ENCODE results near the gene TNNC2. TPM values are rescaled to one million over a fixed set of nuclear protein-coding genes. Genes with fewer than 3 reads are reported as not detected.

TNNC2 gene
- total and polyA plus RNA-seq, 2 of the 13 experiments (the other 11 are each of a cell fraction or from before 2014, with no cell fraction given), result 1.8 to 4.7 TPM

- TF ChIP-seq CSRNP1 (CRISPR knock-in tag; IDR thresholded peaks at IDR 0.05), result no peak
- TF ChIP-seq CREB1 (IDR thresholded peaks at IDR 0.05), result no peak
- no peak for TF ChIP-seq CREB1 (CRISPR knock-in tag; IDR thresholded peaks at IDR 0.05)
- no peak for TF ChIP-seq GATA4 (IDR thresholded peaks at IDR 0.05; ENCODE audit: borderline replicate concordance, low read depth)
- no peak for TF ChIP-seq KDM3A (CRISPR knock-in tag; IDR thresholded peaks at IDR 0.05; ENCODE audit: low read depth)
- TF ChIP-seq CCAR2 (optimal IDR thresholded peaks at IDR 0.05; ENCODE audit: low read depth, low read length), result no peak
- no peak for TF ChIP-seq NFATC3 (CRISPR knock-in tag; IDR thresholded peaks at IDR 0.05)
- no peak for TF ChIP-seq SNAI1 (CRISPR knock-in tag; IDR thresholded peaks at IDR 0.05; ENCODE audit: borderline replicate concordance)
- no peak for TF ChIP-seq ZNF431 (CRISPR knock-in tag; IDR thresholded peaks at IDR 0.05; ENCODE audit: borderline replicate concordance, low read depth)
- TF ChIP-seq ELF3 (CRISPR knock-in tag; IDR thresholded peaks at IDR 0.05), result no peak
- TF ChIP-seq ETV6 (CRISPR knock-in tag; conservative IDR thresholded peaks at IDR 0.05), result no peak
- TF ChIP-seq ONECUT2 (CRISPR knock-in tag; IDR thresholded peaks at IDR 0.05), result no peak
- TF ChIP-seq RXRA (CRISPR knock-in tag; IDR thresholded peaks at IDR 0.05), result no peak
- TF ChIP-seq MXD4 (CRISPR knock-in tag; IDR thresholded peaks at IDR 0.05), result no peak
- TF ChIP-seq ZBTB33 (CRISPR knock-in tag; IDR thresholded peaks at IDR 0.05), result no peak
- TF ChIP-seq HNRNPUL1 (IDR thresholded peaks at IDR 0.05; ENCODE audit: low read depth, low read length), result no peak
- no peak for TF ChIP-seq ZNF619 (CRISPR knock-in tag; IDR thresholded peaks at IDR 0.05)
- no peak for TF ChIP-seq ETS1 (CRISPR knock-in tag; IDR thresholded peaks at IDR 0.05)
- TF ChIP-seq TIGD3 (CRISPR knock-in tag; IDR thresholded peaks at IDR 0.05; ENCODE audit: borderline replicate concordance), result no peak
- TF ChIP-seq HNF1B (CRISPR knock-in tag; IDR thresholded peaks at IDR 0.05), result 0 out of 2 replicates have a peak, but pooled peaks have one; percentile 40
- no peak for TF ChIP-seq KDM6A (CRISPR knock-in tag; IDR thresholded peaks at IDR 0.05; ENCODE audit: low read depth)
- TF ChIP-seq AGO1 (IDR thresholded peaks at IDR 0.05; ENCODE audit: low read depth, low read length, poor library complexity, severe bottlenecking), result no peak
- no peak for TF ChIP-seq PLRG1 (conservative IDR thresholded peaks at IDR 0.05)
- TF ChIP-seq SP140L (CRISPR knock-in tag; IDR thresholded peaks at IDR 0.05; ENCODE audit: borderline replicate concordance), result no peak
These were observed at the start of gene TNNC2 (continued) for GRCh38 chr20:45827030-45827652.
